ENCODE data around the gene TGM3.

The TGM3 gene

GRCh38 chr20:2307136-2307535 lies 11.3 kb downstream of the TGM3 start:
- DNase-seq (ENCODE audit: low read depth in 2 of 2) = no peak

GRCh38 chr20:2311329-2311728 lies 15.5 kb downstream of the TGM3 start:
- no peak for DNase-seq (ENCODE audit: low read depth in 2 of 2)

GRCh38 chr20:2312876-2313275 lies 17.1 kb downstream of the TGM3 start:
- DNase-seq (ENCODE audit: low read depth in 2 of 2) = no peak

- DNase-seq (ENCODE audit: low read depth in 2 of 2) = no peak
These were observed 17.5 kb downstream of the TGM3 start for GRCh38 chr20:2313316-2313715.

- no peak for DNase-seq (ENCODE audit: low read depth in 2 of 2)
These were observed 19.1 kb downstream of the TGM3 start for GRCh38 chr20:2314759-2315439.

GRCh38 chr20:2315440-2315778 lies 19.6 kb downstream of the TGM3 start:
- DNase-seq (ENCODE audit: low read depth in 2 of 2) = no peak

- DNase-seq (ENCODE audit: low read depth in 2 of 2) = no peak
These were observed 21.2 kb downstream of the TGM3 start for GRCh38 chr20:2316847-2317495.

- DNase-seq (ENCODE audit: low read depth in 2 of 2) = no peak
These were observed 25.2 kb downstream of the TGM3 start for GRCh38 chr20:2320813-2321658.

- DNase-seq (ENCODE audit: low read depth in 2 of 2) = no peak
These were observed 27.2 kb downstream of the TGM3 start for GRCh38 chr20:2323051-2323450.

GRCh38 chr20:2326046-2326445 lies 30.2 kb downstream of the TGM3 start:
- no peak for DNase-seq (ENCODE audit: low read depth in 2 of 2)

GRCh38 chr20:2327620-2328555 lies 32.1 kb downstream of the TGM3 start:
- DNase-seq (ENCODE audit: low read depth in 2 of 2) = no peak

- no peak for DNase-seq (ENCODE audit: low read depth in 2 of 2)
These were observed 33.5 kb downstream of the TGM3 start for GRCh38 chr20:2329286-2329685.

- DNase-seq (ENCODE audit: low read depth in 2 of 2) = no peak
These were observed 34.4 kb downstream of the TGM3 start for GRCh38 chr20:2330090-2330695.

- DNase-seq (ENCODE audit: low read depth in 2 of 2) = no peak
These were observed 35.3 kb downstream of the TGM3 start for GRCh38 chr20:2331106-2331505.

- no peak for DNase-seq (ENCODE audit: low read depth in 2 of 2)
These were observed 36.2 kb downstream of the TGM3 start for GRCh38 chr20:2331901-2332565.

- DNase-seq (ENCODE audit: low read depth in 2 of 2) = no peak
These were observed 36.9 kb downstream of the TGM3 start for GRCh38 chr20:2332711-2333110.

GRCh38 chr20:2333821-2334220 lies 38.0 kb downstream of the TGM3 start:
- no peak for DNase-seq (ENCODE audit: low read depth in 2 of 2)

GRCh38 chr20:2335096-2335870 lies 39.5 kb downstream of the TGM3 start:
- no peak for DNase-seq (ENCODE audit: low read depth in 2 of 2)

- no peak for DNase-seq (ENCODE audit: low read depth in 2 of 2)
These were observed 40.7 kb downstream of the TGM3 start for GRCh38 chr20:2336471-2336870.

GRCh38 chr20:2337142-2337541 lies 41.3 kb downstream of the TGM3 start:
- DNase-seq (ENCODE audit: low read depth in 2 of 2) = no peak
